Left hindlimb (tissue), 1 donor: Measurements from ENCODE around the gene LRRC36.
"Not testable (repeated sequence)": the region's sequence is repeated elsewhere in the genome, so short reads cannot be mapped to it uniquely, and the experiment has no call there.

Experiments
- DNase-seq: peaks from one replicate; pipeline ENCODE4 v3.0.0-alpha.2; 2018

The LRRC36 gene

DNA sequence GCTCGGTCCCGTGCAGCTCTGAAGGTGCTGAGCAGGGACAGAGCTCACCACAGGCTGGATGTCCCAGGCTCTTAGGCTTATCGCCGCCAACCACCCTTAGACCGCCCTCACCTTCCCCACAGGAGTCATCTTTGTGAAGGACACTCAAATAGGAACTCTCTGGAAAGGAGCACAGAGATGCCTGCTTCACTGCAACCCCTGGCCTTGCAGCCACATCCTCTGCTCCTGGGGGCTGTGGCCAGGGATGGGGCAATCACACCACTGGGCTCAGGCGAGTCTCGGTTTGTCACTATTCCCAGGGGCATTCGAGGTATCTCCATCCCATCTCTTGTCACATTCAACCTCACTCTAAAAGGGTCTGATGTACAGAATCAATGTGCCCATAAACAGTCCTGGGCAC lies 78.7 kb downstream of the LRRC36 start:
- DNase-seq: no peak

DNA sequence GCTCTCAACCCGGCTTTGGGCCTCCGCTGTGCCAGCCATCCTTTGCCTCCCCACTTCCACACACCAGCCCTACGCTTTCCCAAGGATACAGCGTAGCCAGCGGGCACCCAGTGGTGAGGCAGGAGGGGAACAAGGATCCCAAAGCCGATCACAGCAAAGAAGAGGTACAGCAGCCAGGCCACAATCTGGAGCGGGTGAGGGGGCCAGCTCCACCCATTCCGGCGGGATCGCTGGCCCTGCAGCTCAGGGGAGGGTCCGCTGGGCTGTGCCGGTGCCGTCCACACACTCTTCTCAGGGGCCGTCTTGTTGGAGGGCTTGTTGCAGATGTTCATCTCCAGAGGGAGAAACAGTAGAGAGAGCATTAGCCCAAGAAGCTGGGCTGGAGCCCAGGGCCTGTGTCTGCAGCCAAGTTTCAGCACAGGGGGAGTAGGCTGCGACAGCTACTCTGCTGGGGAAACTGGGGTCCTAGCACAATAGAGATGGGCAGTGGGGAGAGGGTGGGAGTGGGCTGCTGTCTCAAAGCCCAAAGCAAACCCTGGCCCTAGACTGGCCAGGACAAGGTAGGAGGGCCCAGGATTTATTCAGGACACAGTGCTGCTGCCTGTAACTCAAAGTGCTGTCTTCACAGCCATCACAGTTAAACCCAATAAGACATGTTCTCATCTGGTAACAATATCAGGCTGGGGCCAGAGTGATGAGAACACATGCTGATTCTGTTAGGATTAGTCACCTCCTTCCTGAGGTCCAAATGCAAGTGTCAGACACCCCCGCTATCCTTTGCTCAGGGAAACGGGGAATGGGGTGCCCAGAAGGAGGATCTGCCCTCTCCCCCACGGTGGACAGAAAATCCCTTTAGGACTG lies 79.7 kb downstream of the LRRC36 start:
- peak; percentile 76 for DNase-seq

GRCh38 chr16:67407176-67407787 lies 80.7 kb downstream of the LRRC36 start:
- DNase-seq: peak; percentile 32

DNA sequence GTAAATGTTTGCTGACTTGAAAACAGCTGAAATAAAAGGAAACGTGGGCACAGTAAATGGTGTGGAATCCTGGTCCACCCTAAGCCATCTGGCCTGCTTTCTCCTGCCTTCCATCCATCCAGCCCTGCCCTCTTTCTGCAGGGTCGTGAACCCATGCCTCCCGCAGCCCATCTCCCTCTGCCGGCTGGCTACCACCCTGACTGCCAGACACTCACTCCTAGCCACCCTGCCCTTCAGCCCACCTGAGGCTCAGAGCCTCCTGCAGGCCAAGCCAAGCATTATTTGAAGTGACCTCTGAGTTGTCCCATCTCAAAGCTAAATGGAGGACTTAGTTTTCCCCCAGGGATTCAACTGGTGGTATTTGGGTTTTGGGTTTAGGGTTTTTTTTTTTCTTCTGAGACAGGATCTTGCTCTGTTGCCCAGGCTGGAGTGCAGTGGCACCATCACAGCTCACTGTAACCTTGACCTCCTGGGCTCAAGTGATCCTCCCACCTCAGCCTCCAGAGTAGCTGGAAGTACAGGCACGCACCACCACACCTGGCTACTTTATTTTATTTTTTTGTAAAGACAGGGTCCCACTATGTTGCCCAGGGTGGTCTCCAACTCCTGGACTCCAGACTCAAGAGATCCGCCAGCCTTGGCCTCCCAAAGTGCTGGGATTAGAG lies 81.3 kb downstream of the LRRC36 start:
- peak; percentile 21 for DNase-seq

DNA sequence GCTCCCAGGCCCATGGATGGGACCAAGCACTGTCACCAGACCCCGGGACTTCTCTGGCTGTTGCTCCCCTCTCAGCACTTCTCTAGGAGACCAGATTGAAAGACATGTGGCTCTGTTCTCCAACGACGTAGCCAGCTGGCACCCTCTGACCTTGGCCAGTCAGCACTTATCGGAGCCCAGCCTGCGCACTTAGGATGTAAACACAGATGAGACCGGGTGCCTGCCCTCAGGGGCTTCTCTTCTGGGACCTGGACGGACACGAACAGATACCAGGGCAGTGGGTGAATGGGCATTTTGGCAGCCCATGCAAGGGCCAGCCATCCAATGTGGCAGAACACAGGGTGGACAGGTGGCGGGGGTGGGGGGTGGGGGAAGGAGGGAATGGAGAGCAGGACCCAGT lies 83.0 kb downstream of the LRRC36 start:
- no peak for DNase-seq

GRCh38 chr16:67411339-67411738 lies 84.7 kb downstream of the LRRC36 start:
- no peak for DNase-seq

DNA sequence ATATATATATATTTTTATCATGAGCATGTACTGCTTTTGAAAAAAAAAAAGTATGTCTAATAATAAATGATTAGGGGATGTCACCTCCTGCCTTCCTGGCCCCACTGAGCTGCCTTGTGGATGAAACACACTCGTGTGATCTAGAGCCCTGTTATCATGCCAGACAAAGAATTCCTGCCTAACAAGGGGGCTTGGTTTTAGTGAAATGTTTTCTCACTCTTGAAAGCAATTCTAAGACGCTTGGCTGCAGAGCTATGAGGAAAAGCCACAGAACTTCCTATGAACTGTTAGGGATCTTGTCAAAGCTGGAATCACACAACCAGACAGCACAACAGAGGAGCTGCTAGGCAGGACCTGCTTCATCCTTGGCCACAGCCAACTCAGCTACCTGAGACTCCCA lies 85.7 kb downstream of the LRRC36 start:
- no peak for DNase-seq

DNA sequence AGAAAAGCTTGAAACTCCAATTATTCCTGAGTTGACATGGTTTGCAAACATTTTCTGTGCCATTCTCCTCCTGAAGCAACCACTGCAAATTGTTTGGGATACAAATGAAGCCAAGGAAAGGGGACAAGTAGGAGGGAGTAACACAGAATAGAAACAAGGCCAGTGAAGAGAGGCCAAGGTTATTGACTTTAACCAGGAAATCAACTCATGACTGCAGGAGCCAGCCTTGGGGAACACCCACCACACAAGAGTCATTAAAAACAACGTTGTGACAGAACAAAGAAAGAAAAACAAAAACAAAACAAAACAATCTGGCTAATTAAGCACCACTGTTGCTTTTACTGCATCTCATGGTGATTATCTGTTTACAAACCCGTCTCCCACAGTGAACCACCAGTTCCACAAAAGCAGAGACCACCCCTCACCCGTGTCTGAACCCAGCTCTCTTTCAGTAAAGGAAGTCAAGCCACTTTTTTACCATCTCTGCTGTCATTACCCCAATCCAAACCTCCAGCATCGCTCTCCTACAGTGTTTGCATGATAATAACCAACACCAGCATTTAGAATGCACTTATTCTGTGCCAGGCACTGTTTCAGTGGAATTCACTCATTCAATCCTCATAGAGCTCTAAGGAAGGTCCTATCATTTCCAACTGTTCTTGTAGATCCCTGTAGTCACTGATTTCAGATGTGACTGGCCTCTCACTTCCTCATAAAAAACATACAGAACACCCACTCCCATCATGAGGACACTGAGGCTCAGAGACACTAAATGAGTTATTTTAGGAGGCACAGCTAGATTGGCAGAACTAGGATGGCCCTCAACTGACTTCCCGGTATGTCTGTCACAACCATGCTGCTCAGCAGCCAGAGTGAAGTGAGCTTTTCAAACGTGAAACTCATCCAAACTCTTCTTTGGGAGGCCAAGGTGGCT lies 87.6 kb downstream of the LRRC36 start:
- DNase-seq: no peak

DNA sequence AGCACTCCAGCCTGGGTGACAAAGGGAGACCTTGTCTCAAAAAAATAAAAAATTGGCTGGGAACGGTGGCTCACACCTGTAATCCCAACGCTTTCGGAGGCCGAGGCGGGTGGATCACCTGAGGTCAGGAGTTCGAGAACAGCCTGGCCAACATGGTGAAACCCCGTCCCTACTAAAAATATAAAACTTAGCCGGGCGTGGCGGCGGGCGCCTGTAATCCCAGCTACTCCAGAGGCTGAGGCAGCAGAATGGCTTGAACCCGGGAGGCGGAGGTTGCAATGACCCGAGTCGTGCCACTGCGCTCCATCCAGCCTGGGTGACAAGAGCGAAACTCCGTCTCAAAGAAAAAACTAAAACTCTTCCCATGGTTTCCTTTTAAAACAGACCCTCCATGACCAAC lies 88.8 kb downstream of the LRRC36 start:
- not testable (repeated sequence) for DNase-seq

- peak; percentile 86 for DNase-seq
Measured at GRCh38 chr16:67415872-67416793, 89.5 kb downstream of the LRRC36 start, which contains the start of gene ZDHHC1. ZDHHC1 (minus strand) TSS chr16:67416477; CDS start chr16:67407775, 8,702 bp downstream.

DNA sequence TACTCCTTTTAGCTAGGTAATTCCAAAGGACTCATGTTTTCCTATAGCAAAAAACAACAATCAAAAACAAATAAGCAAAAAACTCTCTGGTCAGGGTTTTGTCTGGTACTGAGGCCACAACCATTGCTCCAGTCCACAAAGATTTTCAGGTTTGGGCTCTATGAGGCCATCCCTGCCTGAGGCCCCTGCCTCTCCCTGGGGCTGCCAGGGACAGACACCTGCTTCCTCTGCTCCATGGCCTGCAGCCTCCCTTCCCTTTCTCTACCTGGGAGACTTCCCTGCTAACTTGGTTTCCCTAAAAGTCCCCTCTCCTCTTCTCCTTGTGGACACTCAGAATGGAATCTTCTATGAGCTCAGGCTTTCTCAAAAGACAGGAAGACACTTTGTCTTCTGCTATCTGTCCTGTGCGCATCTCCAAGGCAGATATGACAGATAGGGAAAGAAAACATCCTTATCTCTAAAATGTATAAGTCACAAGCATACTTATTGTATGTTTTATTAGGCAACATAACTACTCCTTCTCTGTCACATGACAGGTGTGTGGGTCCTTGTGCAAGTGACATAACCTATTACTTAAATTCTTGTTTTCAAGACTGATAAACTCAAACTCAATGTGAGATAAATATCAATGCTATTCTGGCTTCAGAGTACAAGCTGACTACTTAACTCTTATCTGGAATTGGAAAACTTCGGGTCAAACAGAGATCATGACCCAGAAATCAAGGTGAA lies 90.9 kb downstream of the LRRC36 start:
- DNase-seq: no peak

- DNase-seq: no peak
Measured at GRCh38 chr16:67419502-67419901, 92.9 kb downstream of the LRRC36 start.

GRCh38 chr16:67419931-67420330 lies 93.3 kb downstream of the LRRC36 start:
- DNase-seq: no peak

- no peak for DNase-seq
Measured at GRCh38 chr16:67421030-67421429, 94.4 kb downstream of the LRRC36 start.

DNA sequence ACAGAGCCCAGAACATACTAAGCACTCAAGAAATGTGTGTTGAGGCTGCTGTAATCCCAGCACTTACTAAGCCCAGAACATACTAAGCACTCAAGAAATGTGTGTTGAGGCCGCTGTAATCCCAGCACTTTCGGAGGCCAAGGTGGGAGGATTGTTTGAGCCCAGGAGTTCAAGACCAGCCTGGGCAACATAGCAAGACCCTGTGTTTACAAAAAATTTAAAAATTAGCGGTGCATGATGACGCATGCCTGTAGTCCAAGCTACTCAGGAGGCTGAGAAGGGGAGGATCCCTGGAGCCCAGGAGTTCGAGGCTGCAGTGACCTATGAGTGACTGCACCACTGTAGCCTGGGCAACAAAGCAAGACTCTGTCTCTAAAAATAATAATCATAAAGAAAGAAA lies 96.4 kb downstream of the LRRC36 start:
- DNase-seq: no peak

GRCh38 chr16:67423611-67424260 lies 97.1 kb downstream of the LRRC36 start:
- DNase-seq: no peak

DNA sequence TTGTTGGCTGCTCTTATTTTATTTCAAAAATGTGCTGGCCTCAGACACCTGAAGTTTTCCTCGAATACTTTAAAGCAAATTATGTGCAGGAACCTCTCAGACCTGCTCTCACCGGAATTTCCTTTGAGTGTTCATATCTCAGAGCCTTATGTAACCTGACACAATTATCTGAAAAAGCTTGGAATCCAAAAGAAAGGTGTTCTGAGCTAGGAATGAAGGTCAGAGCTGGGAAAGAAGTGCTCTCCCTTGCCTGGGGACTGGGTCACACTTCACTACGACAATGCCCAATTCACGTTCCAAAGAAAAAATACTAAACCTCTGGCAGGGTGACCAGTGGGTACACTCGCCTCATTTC lies 97.6 kb downstream of the LRRC36 start:
- no peak for DNase-seq

DNA sequence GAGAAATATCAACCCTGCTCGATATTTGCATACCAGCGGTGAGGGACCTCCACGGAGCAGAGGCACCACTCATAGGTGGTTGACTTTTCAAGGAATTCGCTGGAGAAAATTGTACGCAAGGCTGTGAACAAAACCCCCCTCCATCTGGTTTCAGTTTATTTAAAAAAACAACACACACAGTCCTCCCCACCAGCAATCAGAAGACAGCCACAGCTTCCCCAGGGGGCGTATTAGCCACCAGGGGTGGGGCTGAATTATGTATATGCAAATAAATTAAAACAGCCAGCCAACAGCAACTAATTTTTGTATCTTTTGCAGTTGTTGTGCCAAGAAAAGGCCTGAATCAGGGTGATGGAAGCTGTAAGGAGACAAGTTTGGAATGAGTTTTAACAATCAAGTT lies 98.4 kb downstream of the LRRC36 start:
- DNase-seq: no peak

DNA sequence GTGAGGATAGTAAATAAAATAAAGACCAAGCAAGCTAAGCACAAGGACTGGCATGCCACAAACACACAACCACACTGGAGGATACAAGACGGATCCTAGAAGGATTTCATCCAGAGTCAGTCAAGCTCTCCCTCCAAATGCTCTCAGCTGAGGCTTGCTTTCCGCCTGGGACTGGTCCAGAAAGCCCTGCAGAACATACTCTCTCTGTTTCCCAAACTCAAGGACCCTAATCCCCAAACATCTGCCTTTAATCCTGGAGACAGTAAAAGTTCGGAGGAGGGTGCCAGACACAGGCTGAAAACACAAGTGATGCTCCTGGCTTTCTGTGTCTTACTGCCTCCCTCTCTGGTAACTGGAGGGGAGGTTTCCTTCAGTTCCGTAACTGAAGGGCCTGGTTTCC lies 99.0 kb downstream of the LRRC36 start:
- no peak for DNase-seq

- no peak for DNase-seq
Measured at GRCh38 chr16:67426022-67426421, 99.4 kb downstream of the LRRC36 start.
